PC-3 (cell line): Measurements from ENCODE around the gene SPATA18. TPM values are rescaled to one million over a fixed set of nuclear protein-coding genes. Genes with fewer than 3 reads are reported as not detected.

Experiments used
- ATAC-seq: fragments of 200-7000 bp; cut with Tn5 transposase; 2 replicates; pipeline ENCODE4 v1.9.1; 2020; ENCODE audit warnings: mild to moderate bottlenecking, moderate library complexity
- BruUV-seq: library from RNA; stranded (reverse); fragments of 400-500 nt; replicated peaks from 2 replicates; lab custom pipeline; 2021; lab: Mats Ljungman, UMichigan
- CTCF ChIA-PET: fragments of 300-600 bp; sonication (Branson Sonifier 250); formaldehyde crosslinking; loops from one replicate; lab custom pipeline; 2022; ENCODE audit warnings: antibody characterized with exemption; lab: Charles Lee
- POLR2A ChIA-PET: fragments of 300-600 bp; sonication (Branson Sonifier 250); formaldehyde crosslinking; loops from one replicate; lab custom pipeline; 2022; ENCODE audit warnings: antibody characterized with exemption; ENCODE audit not compliant: unreplicated experiment; lab: Charles Lee
- DNase-seq: peaks from one replicate; pipeline ENCODE4 v3.0.0-alpha.2; 2015
- H2AFZ ChIP-seq: fragments of 300-600 bp; sonication (generic); 2 replicates; pipeline ENCODE4 v1.6.0; 2016; ENCODE audit warnings: antibody characterized with exemption, low read length
- H3F3A ChIP-seq: fragments of 300-600 bp; sonication (generic); one replicate; pipeline ENCODE4 v1.6.0; 2017; ENCODE audit warnings: antibody characterized with exemption, low read length, control low read depth, mild to moderate bottlenecking; ENCODE audit not compliant: unreplicated experiment
- H3K27ac ChIP-seq: fragments of 300-600 bp; sonication (generic); 2 replicates; pipeline ENCODE4 v1.5.1; 2016; ENCODE audit warnings: mild to moderate bottlenecking, low read length
- H3K27me3 ChIP-seq: fragments of 300-600 bp; sonication (generic); 2 replicates; pipeline ENCODE4 v1.6.1; 2016; ENCODE audit warnings: low read length, mixed read lengths
- H3K36me3 ChIP-seq: fragments of 300-600 bp; sonication (generic); 2 replicates; pipeline ENCODE4 v1.6.1; 2016; ENCODE audit warnings: low read depth, mixed run types, low read length, mixed read lengths
- H3K4me1 ChIP-seq: fragments of 300-600 bp; sonication (generic); 2 replicates; pipeline ENCODE4 v1.5.1; 2016; ENCODE audit warnings: low read length; ENCODE audit not compliant: insufficient read depth
- H3K4me2 ChIP-seq: fragments of 300-600 bp; sonication (generic); 2 replicates; pipeline ENCODE4 v1.6.0; 2016; ENCODE audit warnings: low read length
- H3K4me3 ChIP-seq: fragments of 300-600 bp; sonication (generic); 2 replicates; pipeline ENCODE4 v1.5.1; 2016; ENCODE audit warnings: mild to moderate bottlenecking, low read length, mixed read lengths
- H3K79me2 ChIP-seq: fragments of 300-600 bp; sonication (generic); 2 replicates; pipeline ENCODE4 v1.6.1; 2017; ENCODE audit warnings: low read length, mixed read lengths
- H3K9ac ChIP-seq: fragments of 300-600 bp; sonication (generic); 2 replicates; pipeline ENCODE4 v1.6.0; 2016; ENCODE audit warnings: mild to moderate bottlenecking, low read length
- H3K9me2 ChIP-seq: fragments of 300-600 bp; sonication (generic); replicated peaks from 2 replicates; pipeline ENCODE4 v1.6.1; 2016; ENCODE audit warnings: mixed run types, low read length, mixed read lengths
- H3K9me3 ChIP-seq: fragments of 300-600 bp; sonication (generic); 2 replicates; pipeline ENCODE4 v1.6.1; 2016; ENCODE audit warnings: low read length, mixed read lengths
- H4K20me1 ChIP-seq: fragments of 300-600 bp; sonication (generic); 2 replicates; pipeline ENCODE4 v1.6.1; 2016; ENCODE audit warnings: low read length, mixed read lengths
- CTCF ChIP-seq: fragments of 300-600 bp; sonication (generic); conservative IDR thresholded peaks from 2 replicates; pipeline ENCODE4 v1.5.1; 2017; ENCODE audit warnings: antibody characterized with exemption, low read depth, mild to moderate bottlenecking, low read length
- EZH2 ChIP-seq: fragments of 300-600 bp; sonication (generic); IDR thresholded peaks from one replicate; pipeline ENCODE4 v1.6.1; 2017; ENCODE audit warnings: antibody characterized with exemption, mild to moderate bottlenecking, low read length; ENCODE audit not compliant: unreplicated experiment
- EZH2phosphoT487 ChIP-seq: fragments of 300-600 bp; sonication (generic); IDR thresholded peaks from 2 replicates; pipeline ENCODE4 v1.6.1; 2018; ENCODE audit warnings: mild to moderate bottlenecking, antibody characterized with exemption, low read length, borderline replicate concordance
- intact Hi-C: fragments of 100-400 bp; cut with micrococcal nuclease; formaldehyde crosslinking; loops from 2 replicates; pipeline ENCODE4 v1.9.0; 2023
- total RNA-seq: library from RNA; depleted of rRNA; stranded (reverse); fragments of >200 nt; gene quantifications from 2 replicates; pipeline ENCODE4 v1.2.3, GENCODE V29; 2014

The SPATA18 gene
- total RNA-seq, 1 experiment from 2014 or later = not detected

GRCh38 chr4:52057196-52057595 is 6.1 kb downstream of the SPATA18 start:
- no peaks in the 10 kb centered on the region for H3K36me3 ChIP-seq

GRCh38 chr4:52058275-52058674 is 7.2 kb downstream of the SPATA18 start:
- DNase-seq (no peak), ATAC-seq (no peak)
- Histone ChIP-seq H3K4me2 (no peak overlapping the region), H3K9ac (no peak overlapping the region), H3F3A (no peaks in the 10 kb centered on the region), H3K4me1 (peaks cover 10% of the 10 kb centered on the region), H3K27ac (no peak overlapping the region), H2AFZ (no peak overlapping the region), H3K27me3 (no peaks in the 10 kb centered on the region), H3K9me3 (no peaks in the 10 kb centered on the region), H3K4me3 (no peak overlapping the region), H3K9me2 (no peaks in the 10 kb centered on the region), H3K79me2 (no peaks in the 10 kb centered on the region), H3K36me3 (no peaks in the 10 kb centered on the region), H4K20me1 (no peaks in the 10 kb centered on the region)
- TF ChIP-seq EZH2phosphoT487 = no peak
- no peak for TF ChIP-seq CTCF
- no peak for TF ChIP-seq EZH2
- ChIA-PET CTCF (no interaction called here), POLR2A (no interaction called here)
- intact Hi-C loops = no loop called here
- BruUV-seq = no TSS peak

More at GRCh38 chr4:52057196-52057595, 6.1 kb downstream of the SPATA18 start:
- Histone ChIP-seq H3K4me1 (peaks cover 10% of the 10 kb centered on the region), H3F3A (no peaks in the 10 kb centered on the region), H3K79me2 (no peaks in the 10 kb centered on the region), H3K4me3 (no peak overlapping the region), H3K27ac (no peak overlapping the region), H3K9ac (no peak overlapping the region), H3K9me3 (no peaks in the 10 kb centered on the region), H3K9me2 (no peaks in the 10 kb centered on the region), H3K4me2 (no peak overlapping the region), H2AFZ (no peak overlapping the region), H3K27me3 (no peaks in the 10 kb centered on the region), H4K20me1 (no peaks in the 10 kb centered on the region)
- ATAC-seq (no peak), DNase-seq (no peak)
- no peak for TF ChIP-seq EZH2
- TF ChIP-seq CTCF = no peak
- no peak for TF ChIP-seq EZH2phosphoT487
- ChIA-PET CTCF (no interaction called here), POLR2A (no interaction called here)
- no TSS peak for BruUV-seq
- intact Hi-C loops = no loop called here

GRCh38 chr4:52059372-52059771 is 8.3 kb downstream of the SPATA18 start:
- 0 out of 2 replicates have a peak, but pooled peaks cover 3% of the 10 kb centered on the region for H3K27me3 ChIP-seq
- H3K36me3 ChIP-seq = no peaks in the 10 kb centered on the region
- H3K4me2 ChIP-seq = peak overlapping the region; percentile 3; the same call in 1 of the 2 replicates
- H3F3A ChIP-seq = no peaks in the 10 kb centered on the region
- H3K4me1 ChIP-seq = peaks cover 10% of the 10 kb centered on the region
- ATAC-seq (peak; percentile 97), DNase-seq (peak; percentile 93)
- no peak overlapping the region for H3K27ac ChIP-seq
- no peaks in the 10 kb centered on the region for H3K79me2 ChIP-seq
- no peaks in the 10 kb centered on the region for H3K9me2 ChIP-seq
- intact Hi-C loops = no loop called here
- TF ChIP-seq CTCF (no peak), EZH2phosphoT487 (no peak), EZH2 (no peak)
- H3K9me3 ChIP-seq = no peaks in the 10 kb centered on the region
- no TSS peak for BruUV-seq
- 0 out of 2 replicates have a peak overlapping the region, but pooled peaks have one; percentile 12 for H2AFZ ChIP-seq
- H4K20me1 ChIP-seq = no peaks in the 10 kb centered on the region
- CTCF ChIA-PET = no interaction called here
- H3K4me3 ChIP-seq = no peak overlapping the region
- no peak overlapping the region for H3K9ac ChIP-seq
- POLR2A ChIA-PET = no interaction called here
